ENCODE measurements around the gene BCL2L12.
"Not testable (repeated sequence)": the region's sequence is repeated elsewhere in the genome, so short reads cannot be mapped to it uniquely, and the experiment has no call there.

Gene BCL2L12, protein sequence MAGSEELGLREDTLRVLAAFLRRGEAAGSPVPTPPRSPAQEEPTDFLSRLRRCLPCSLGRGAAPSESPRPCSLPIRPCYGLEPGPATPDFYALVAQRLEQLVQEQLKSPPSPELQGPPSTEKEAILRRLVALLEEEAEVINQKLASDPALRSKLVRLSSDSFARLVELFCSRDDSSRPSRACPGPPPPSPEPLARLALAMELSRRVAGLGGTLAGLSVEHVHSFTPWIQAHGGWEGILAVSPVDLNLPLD

DNA sequence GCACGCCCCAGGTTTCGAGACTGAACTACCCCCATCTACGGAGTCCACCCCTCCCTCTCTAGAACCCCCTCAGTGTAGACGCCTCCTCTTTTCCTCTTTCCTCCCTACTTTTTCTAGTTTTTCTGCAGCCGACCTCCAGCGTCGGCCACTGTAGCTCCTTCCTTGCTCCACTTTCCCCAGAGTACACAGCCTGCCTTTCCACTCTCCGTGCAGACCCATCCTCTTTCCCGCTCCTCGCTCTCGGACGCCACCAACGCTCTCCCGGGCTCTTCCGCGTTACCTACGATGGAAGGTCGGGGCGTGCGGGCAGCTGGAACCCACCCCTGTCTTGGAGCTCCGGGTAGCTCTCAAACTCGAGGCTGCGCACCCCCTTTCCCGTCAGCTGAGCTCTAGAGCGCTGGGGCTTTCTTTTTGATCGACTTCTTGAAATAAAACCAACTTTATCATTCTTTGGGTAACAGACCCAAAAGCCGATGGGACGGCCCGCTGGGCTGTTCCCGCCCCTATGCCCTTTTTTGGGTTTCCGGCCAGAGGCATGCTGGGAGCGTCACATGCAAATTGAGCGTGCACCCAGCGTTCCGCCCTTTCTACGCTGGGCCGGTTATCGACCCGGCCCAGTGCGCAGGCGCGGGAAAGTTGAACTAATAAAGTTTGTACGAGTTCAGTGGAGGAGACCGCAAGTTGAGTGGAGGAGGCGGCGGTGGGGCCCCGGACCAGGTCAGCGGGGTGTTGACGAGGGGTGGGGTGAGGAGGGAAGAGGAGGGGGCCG lies at the start of gene BCL2L12, which contains the start of gene IRF3:
Gene BCL2L12 (plus strand): TSS at position 583 of the 769 bp plus-strand sequence. CDS start 760 bp downstream, outside the sequence.
Gene IRF3 (minus strand): TSS at position 507 of the 769 bp plus-strand sequence. CDS start 1,019 bp downstream, outside the sequence.
- in situ Hi-C loops (cut with MboI; ENCODE audit: low sequenced_read_pairs), result no loop called here

DNA sequence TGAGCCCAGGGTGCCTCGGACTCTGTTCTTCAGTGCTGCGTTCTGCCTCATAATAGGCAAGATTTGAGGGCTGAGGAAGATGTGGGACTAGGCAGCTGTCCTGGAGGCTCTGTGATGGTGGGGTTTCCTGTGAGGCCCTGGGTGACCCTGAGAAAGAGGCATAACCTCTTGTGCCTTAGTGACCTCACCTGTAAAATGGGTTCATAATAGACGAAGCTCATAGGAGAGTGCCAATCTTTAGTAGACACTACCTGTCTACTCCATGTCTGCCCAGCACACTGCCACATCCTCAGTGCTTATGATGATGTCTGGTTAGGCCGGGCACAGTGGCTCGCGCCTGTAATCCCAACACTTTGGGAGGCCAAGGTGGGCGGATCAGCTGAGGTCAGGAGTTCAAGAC lies 49.2 kb upstream of the BCL2L12 start:
- in situ Hi-C loops (cut with MboI; ENCODE audit: low sequenced_read_pairs), result no loop called here

DNA sequence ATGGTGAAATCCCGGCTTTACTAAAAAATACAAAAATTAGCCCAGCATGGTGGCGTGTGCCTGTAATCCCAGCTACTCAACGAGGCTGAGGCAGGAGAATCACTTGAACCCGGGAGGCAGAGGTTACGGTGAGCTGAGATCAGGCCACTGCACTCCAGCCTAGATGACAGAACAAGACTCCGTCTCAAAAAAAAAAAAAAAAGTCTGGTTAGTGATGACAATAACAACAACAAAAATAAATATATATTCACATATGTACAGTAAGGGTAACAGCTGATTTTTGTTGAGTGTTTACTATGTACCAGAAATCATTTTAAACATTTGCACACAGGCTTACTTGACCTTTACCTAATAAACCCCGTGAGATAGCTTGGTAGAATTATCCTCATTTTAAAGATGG lies 48.8 kb upstream of the BCL2L12 start:
- in situ Hi-C loops (cut with MboI; ENCODE audit: low sequenced_read_pairs), result no loop called here

DNA sequence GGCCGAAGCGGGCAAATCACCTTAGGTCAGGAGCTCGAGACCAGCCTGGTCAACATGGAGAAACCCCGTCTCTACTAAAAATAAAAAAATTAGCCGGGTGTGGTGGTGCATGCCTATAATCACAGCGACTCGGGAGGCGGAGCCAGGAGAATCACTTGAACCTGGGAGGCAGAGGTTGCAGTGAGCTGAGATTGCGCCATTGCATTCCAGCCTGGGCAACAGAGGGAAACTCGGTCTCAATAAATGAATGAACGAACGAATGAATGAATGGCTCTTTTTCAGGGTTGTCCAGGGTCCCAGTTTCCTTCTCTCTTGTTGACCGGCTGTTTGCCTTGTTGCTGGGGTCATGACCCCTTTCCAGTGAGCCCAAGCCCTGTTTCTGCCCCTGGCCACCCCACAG lies 47.9 kb upstream of the BCL2L12 start:
- in situ Hi-C loops (cut with MboI; ENCODE audit: low sequenced_read_pairs), result not testable (repeated sequence)

DNA sequence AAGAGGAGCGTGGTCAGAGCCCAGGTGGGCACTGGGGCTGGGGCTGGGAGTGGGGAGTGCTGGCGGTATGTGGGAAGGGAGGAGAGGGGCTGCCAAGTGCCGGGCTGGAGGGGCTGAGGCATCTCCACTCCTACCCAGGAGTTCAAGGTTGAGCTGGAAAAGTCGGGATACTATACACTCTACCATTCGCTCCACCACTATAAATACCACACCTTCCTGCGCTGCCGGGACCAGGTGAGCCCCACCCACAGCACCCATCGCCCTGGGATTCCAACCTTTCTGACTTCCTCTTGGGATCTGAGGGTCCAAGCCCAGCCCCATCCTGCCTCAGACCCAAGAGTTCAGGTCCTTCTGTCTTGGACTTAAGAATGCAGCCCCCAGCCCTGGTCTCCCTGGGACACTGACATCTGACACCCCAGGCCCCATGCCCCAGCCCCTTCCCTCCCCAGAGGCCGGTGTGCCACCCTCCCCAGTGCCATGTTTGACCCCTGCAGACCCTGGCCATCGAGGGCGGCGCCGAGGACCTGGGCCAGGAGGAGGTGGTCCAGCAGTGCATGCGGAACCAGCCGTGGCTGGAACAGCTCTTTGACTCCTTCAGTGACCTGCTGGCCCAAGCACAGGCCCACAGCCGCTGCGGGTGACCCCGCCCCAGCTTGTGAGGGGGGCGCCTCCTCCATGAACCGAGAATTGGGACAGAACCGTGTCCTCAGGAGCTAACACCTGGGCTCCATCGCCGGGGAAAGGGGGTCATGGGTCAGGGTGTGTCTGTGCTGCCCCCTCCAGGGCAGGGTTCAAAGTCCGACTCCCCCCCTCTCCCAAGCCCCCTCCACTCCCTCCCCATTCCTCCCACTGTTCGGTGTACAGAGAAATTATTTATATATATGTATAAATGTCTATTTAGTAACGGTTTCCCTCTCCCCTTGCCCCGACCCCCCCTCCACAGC lies 40.5 kb upstream of the BCL2L12 start:
- in situ Hi-C loops (cut with MboI; ENCODE audit: low sequenced_read_pairs), result no loop called here

DNA sequence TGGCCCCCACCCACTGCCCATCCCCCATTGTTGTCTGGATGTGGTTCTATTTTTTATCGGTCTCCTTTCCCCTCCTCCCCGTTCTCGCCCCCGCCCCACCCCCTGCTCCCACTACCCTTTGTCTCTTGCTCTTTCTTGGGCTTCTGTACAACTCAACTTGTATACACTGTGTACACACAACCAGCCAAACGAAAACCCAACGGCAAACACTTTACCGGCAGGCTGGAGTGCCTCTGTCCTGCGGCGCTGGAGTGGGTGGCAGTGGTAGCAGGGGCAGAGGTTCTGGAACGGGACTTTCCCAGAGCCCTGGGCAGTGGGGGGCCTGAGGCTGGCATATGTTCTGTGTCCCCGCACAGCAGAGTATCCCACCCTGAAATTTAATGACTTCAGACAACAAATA lies 39.5 kb upstream of the BCL2L12 start:
- in situ Hi-C loops (cut with MboI; ENCODE audit: low sequenced_read_pairs), result no loop called here

DNA sequence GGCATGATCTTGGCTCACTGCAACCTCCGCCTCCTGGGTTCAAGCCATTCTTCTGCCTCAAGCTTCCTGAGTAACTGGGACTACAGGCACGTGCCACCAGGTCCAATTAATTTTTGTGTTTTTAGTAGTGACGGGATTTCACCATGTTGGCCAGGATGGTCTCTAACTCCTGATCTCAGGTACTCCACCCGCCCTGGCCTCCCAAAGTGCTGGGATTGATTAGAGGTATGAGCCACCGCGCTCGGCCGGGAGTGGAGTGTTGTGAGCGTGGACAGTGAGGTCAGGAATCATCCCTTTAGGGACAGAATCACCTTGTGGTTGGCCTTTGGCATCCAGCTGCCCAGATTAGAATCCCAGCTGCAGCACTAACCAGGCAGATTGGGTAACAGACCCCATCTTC lies 36.1 kb upstream of the BCL2L12 start:
- in situ Hi-C loops (cut with MboI; ENCODE audit: low sequenced_read_pairs), result no loop called here

DNA sequence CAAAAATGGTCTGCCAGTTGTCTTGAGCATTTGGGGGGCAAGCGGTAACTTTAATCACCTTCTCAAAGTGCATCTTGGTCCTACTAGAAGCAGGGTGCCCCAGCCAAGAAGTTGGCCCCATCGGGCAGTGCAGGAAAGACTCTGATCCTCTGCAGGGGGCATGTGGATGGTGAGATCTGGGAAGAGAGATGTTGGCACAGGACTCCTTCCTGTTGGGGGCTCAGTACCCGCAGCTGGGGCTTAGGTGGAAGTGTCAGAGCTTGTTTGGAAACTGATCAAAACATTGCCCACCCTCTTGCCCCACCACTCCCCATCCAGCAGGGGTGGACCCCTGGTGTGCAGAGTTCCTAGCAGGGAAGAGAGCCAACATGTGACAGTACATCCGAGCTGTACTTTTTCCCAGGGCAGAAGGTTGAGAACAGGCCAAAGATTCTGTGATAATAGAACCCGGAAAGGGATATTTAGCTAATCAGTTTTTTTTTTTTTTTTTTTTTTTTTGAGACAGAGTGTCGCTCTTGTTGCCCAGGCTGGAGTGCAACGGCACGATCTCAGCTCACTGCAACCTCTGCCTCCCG lies 34.6 kb upstream of the BCL2L12 start:
- in situ Hi-C loops (cut with MboI; ENCODE audit: low sequenced_read_pairs), result no loop called here

DNA sequence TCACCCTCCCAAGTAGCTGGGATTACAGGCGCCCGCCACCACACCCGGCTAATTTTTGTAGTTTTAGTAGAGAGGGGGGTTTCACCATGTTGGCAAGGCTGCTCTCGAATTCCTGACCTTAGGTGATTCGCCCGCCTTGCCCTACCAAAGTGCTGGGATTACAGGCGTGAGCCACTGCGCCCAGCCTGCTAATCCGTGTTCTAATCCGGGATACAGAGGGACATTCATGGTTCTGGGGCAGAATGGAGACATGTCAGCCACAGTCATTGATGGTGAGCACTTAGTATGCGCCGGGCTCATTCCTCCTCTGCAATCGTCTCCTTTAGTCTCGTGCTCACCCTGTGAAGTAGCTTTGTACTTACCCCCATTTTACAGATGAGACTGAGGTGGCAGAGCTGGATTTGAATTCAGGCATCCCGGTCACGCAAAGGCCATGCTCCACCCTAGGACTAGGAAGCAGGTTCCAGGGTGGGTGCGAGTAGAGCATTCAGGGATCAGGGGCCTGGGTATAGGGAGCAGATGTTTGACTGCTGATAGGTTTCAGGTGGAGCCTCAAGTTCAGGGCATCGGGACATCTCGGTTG lies 34.0 kb upstream of the BCL2L12 start:
- in situ Hi-C loops (cut with MboI; ENCODE audit: low sequenced_read_pairs), result no loop called here

DNA sequence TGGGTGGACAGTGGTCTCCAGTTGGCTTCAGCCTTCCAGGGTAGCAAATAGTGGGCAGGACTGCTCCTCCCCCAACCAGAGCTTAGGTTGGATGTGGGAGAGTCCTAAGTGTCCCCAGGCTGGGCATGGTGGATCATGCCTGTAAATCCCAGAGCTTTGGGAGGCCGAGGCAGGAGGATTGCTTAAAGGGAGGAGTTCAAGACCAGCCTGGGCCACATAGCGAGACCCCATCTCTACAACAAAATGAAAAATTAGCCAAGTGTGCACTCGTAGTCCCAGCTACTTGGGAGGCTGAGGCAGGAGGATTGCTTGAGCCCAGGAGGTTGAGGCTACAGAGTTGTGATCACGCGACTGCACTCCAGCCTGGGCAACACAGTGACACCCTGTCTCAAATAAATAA lies 33.2 kb upstream of the BCL2L12 start:
- in situ Hi-C loops (cut with MboI; ENCODE audit: low sequenced_read_pairs), result no loop called here

DNA sequence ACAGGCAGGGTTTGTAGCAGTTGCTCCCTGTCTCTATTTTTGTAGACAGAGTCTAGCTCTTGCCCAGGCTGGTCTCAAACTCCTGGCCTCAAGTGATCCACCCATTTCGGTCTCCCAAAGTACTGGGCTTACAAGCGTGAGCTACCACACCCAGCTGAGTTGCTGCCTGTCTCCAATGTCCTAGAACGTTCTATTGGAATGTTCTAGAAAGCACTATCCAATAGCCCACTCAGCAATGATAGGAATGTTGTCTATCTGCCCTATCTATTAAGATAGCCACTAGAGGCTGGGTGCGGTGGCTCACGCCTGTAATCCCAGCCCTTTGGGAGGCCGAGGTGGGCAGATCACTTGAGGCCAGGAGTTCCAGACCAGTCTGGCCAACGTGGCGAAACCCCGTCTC lies 32.5 kb upstream of the BCL2L12 start:
- in situ Hi-C loops (cut with MboI; ENCODE audit: low sequenced_read_pairs), result not testable (repeated sequence)

DNA sequence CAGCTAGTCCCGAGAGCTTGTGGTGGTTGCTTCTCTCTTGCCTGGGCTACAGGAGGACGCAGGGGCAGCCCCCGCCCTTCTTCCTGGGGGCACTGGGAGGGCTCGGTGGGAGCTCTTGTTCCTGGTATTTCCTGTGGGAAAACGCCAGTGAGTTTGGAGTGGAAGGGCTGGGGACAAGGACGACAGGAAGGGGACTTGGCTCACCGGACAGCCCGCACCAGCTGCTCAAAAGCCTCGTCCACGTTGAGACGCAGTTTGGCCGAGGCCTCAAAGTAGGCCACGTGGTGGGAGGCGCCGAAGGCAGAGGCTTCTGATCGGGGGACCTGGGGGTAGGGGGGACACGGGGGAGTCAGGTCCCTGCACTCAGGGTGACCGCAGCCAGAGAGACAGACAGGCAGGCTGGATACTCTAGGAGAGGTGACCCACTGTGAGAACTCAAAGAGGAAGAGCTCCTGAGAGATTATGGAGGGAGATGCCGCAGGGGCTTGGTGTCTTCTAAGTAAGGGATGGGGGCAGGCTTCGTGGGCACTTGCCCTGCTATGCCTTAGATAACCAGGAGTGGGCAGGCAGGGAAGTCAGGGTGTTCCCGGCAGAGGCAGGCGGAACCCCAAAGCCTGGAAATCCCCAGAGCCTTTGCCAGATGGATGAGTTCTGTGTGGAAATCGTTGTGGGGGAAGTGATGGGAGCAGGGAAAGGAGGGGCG lies 30.1 kb upstream of the BCL2L12 start:
- in situ Hi-C loops (cut with MboI; ENCODE audit: low sequenced_read_pairs), result no loop called here

DNA sequence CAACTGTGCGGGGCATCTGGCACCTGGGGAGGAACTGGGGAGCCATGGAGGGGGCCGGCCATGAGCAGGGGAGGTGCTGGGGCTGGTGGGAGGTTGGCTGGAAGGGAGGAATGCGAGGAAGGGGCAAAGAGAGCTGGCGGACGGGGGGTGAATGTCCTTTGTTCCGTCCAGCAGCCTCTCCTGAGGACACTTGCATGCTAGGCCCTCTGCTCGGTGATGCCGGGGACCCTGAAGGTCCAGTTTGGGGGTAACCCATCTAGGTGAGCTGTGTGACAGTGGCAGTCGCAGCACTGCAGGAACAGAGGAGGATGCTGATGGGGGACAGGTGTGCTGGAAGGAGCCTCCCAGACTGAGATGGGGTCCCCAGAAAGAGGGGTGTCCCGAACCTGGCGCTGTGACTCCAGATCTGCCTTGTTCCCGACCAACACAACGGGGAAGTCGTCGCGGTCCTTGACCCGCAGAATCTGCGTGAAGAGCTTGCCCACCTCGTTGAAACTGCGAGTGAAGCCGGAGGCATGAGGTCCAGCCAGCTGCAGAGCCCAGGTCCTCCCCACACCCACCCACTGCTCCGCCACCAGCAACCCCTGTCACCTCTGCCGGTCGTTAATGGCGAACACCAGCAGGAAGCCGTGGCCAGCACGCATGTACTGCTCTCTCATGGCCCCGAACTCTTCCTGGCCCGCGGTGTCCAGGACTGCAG lies 29.4 kb upstream of the BCL2L12 start:
- in situ Hi-C loops (cut with MboI; ENCODE audit: low sequenced_read_pairs), result no loop called here

DNA sequence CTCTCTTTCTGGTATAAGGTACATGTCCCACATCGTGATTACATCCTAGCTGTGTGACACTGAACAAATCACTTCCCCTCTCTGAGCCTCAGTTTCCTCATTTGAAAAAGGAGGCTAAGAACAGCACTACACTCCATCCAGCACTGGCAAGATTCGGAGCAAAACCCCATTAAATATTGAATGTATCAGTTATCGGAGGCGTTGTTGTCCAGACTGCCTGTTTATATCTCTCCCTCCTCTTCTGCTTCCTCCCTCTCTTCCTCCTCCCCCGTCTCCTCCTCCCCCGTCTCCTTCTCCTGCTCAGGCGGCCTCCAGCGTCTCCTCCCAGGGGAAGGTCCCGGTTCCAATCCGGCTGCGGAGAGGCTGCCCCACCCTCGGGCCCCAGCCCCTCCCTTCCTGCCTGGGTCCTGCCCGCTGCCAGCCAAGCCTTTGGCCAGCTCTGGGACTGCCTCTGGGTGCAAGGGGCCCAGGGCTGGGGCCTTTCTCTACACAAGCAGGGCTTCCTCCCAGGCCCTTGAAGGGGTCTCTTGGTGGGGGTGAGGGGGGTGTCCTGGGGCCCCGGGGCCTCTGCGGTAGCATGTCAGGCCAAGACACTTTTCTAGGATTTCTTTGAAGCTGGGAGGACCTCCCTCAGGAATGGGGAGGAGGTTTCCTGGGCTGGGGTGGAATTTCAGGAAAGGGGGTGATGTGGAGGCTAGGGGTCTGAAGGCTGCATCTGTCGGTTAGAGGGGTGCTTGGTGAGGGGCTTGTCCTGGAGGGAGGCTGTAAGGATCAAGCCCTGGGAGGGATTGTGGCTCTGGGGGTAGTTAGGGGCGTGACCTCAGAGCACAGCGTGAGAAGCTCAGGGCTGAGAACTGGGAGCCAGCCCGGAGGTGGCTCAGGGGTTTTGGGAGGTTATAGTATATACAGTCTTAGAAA lies 27.7 kb upstream of the BCL2L12 start:
- in situ Hi-C loops (cut with MboI; ENCODE audit: low sequenced_read_pairs), result no loop called here

DNA sequence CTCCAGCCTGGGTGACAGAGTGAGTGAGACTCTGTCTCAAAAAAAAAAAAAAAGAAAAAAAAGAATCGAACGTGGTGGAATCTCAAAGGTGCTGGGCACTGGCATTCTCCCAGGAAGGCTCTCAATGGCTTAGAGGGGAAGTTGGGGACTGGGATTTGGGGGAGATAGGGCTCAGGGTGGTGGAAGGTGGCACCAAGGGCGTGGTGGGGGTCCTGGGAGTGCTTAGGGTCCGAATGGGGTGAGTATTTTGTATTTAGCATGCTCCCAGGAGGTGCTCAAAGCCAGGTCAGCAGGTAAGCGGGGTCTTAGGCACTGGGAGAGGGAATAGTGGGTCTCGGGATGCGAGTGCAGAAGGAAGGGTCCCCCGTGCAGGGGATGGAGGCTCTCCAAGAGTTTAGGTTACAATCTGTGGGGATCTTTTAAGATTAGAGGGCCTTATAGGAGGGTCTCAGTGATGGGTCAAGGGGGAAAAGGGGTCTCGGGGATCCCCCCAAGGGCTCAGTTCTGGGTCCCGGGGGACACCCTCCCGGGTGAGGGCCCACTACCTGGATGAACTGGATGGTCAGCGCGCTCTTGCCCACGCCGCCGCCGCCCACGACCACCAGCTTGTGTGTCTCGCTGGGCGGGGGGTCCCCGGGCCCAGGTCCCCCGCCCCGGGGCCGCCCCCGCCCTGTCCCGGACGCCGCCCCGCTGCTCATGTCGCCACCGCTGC lies 26.2 kb upstream of the BCL2L12 start:
- in situ Hi-C loops (cut with MboI; ENCODE audit: low sequenced_read_pairs), result no loop called here

DNA sequence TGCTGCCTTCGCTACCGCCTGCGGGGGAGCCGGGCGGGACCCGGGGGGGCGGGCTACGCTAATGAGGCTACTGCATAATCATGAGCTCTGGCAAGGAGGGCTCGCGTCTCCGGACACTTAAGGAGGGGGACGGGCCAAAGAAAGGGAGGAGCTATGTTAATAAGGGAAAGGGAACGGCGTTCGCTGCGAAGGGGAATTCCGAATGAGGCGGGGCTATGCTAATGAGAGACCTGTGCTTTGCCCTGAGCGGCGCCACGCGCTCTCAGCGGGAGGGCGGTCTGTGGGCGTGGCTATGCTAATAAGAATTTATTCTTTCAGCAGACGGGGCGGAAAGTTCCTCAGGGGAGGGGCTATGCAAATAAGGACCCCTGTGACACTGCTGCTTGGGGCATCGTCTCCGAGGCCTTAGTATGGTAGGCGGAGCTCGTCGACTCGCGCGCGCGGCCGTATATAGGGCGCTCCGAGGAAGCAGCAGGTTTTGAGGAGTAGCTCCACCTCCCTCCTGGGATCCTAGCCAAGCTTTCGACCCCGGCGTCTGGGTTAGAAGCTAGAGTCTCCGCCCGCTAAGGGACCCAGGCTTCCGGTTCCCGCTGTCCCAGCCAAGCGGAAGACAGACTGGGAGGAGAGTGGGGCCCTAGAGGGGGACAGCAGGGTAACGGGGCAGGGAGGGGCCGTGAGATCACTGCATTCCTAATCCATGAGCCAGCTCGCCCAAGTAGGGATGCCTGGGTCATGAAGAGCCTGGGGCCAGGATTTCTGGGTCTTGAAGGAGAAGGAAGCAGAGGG lies 25.4 kb upstream of the BCL2L12 start, which contains the start of gene RRAS:
Gene RRAS (minus strand): TSS at position 31 of the 786 bp plus-strand sequence. CDS start 45 bp downstream, outside the sequence.
- in situ Hi-C loops (cut with MboI; ENCODE audit: low sequenced_read_pairs), result no loop called here

Measured in hTERT RPE-1 (cell line).